Measurements from ENCODE around the gene MYH7. TPM values are rescaled to one million over a fixed set of nuclear protein-coding genes. Genes with fewer than 3 reads are reported as not detected.
A peak's percentile ranks its signal among the peaks of the same experiment; 100 is the strongest.

The MYH7 gene
- total and polyA plus RNA-seq, 7 experiments from 2014 or later: not detected

DNA sequence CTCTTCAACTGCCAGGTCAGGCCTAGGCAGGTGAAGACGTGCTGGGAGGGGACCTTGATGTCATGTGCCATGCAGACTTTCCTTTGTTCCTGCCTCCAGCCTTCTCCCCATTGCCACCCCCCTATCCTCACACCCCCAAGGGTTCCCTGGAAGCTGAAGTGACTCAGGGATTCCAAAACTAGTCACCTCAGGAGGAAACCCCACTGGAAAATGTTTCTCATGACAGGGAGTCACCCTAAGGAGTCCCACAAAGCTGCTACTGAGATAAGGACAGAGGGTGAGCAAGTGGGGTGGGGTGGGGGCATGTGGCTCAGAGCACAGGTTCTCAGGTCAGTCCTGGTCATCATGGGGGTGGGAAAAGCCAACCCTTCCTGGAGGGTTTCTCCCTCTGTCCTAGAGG lies 65.2 kb downstream of the MYH7 start:
- ChIA-PET POLR2A (interaction anchor here (0.8 kb wide), 1 partner anchor 111 kb away, joined by 4 read pairs; no protein-coding TSS in a partner anchor), CTCF (interaction anchor here (1.9 kb wide), 1 partner anchor 10 kb away, joined by 5 read pairs; no protein-coding TSS in a partner anchor)
- peaks cover 13 to 25% (median 18%) of the 10 kb centered on the region in 5 donors for H3K27me3 Mint-ChIP-seq
- peaks cover 0 to 4% (median 0%) of the 10 kb centered on the region in 7 donors for H3K4me1 Mint-ChIP-seq
- H3K9me3 Mint-ChIP-seq: peaks cover 0 to 3% (median 0%) of the 10 kb centered on the region in 11 donors
- H3K4me3 ChIP-seq (ENCODE audit: low read length): no peak overlapping the region
- H3K4me1 ChIP-seq (ENCODE audit: control insufficient read depth in 2 of 2, insufficient read depth in 2 of 2, low read length in 2 of 2): no peaks in the 10 kb centered on the region
- H3K36me3 ChIP-seq (ENCODE audit: control insufficient read depth in 2 of 3, insufficient read depth in 3 of 3, low read length in 3 of 3): no peaks in the 10 kb centered on the region
- no peaks in the 10 kb centered on the region for H3K36me3 Mint-ChIP-seq
- DNase-seq (no peak), ATAC-seq (no peak)
- no peak overlapping the region for H3K27ac Mint-ChIP-seq
- H3K4me3 Mint-ChIP-seq: no peak overlapping the region
- intact Hi-C loops (cut with micrococcal nuclease): no loop called here
- H3K27ac ChIP-seq (ENCODE audit: low read depth, low read length): no peak overlapping the region
- no peaks in the 10 kb centered on the region for H3K9me3 ChIP-seq (ENCODE audit: control insufficient read depth in 2 of 3, low read length in 3 of 3)
- no peaks in the 10 kb centered on the region for H3K27me3 ChIP-seq (ENCODE audit: control insufficient read depth in 2 of 2, insufficient read depth in 2 of 2, low read length in 2 of 2)

DNA sequence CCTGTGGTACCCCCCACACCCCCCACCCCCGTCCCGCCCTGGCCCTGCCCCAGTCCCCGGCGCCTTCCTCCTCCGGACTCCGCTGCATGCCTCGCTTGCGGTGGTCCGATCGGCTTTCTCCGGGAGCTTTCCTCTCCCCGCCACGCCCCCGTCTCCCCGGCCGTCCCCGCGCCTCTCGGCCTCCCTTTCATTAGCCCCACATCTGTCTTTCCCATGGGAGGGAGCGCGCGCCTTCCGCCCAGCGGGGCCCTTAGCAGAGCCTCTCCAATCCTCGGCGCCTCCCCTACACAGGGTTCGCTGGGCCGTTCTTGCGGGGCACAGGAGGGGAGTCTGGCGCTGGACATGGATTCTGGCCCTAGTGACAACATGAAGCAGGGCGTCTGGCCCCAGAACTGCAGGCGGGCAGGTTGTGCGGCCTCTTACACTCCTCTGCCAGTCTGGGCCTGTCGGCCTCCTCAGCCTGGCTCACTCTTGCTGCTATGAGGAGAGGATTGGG lies 69.0 kb downstream of the MYH7 start:
- intact Hi-C loops (cut with micrococcal nuclease): no loop called here
- Mint-ChIP-seq H3K4me3 (peak overlapping the region in 3 of 10 donors; percentile 8 to 21 (median 18)), H3K27ac (no peak overlapping the region), H3K4me1 (peaks cover 0 to 5% (median 3%) of the 10 kb centered on the region in 7 donors), H3K27me3 (peaks cover 25 to 39% (median 29%) of the 10 kb centered on the region in 5 donors), H3K36me3 (no peaks in the 10 kb centered on the region), H3K9me3 (peaks cover 0 to 3% (median 0%) of the 10 kb centered on the region in 11 donors)
- ChIA-PET POLR2A (no interaction called here), CTCF (no interaction called here)
- Histone ChIP-seq H3K36me3 (ENCODE audit: control insufficient read depth in 2 of 3, insufficient read depth in 3 of 3, low read length in 3 of 3) (no peaks in the 10 kb centered on the region), H3K27me3 (ENCODE audit: control insufficient read depth in 2 of 2, insufficient read depth in 2 of 2, low read length in 2 of 2) (no peaks in the 10 kb centered on the region), H3K9me3 (ENCODE audit: control insufficient read depth in 2 of 3, low read length in 3 of 3) (no peaks in the 10 kb centered on the region), H3K27ac (ENCODE audit: low read depth, low read length) (no peak overlapping the region), H3K4me3 (ENCODE audit: low read length) (no peak overlapping the region), H3K4me1 (ENCODE audit: control insufficient read depth in 2 of 2, insufficient read depth in 2 of 2, low read length in 2 of 2) (no peaks in the 10 kb centered on the region)
- ATAC-seq: no peak
- DNase-seq: no peak

DNA sequence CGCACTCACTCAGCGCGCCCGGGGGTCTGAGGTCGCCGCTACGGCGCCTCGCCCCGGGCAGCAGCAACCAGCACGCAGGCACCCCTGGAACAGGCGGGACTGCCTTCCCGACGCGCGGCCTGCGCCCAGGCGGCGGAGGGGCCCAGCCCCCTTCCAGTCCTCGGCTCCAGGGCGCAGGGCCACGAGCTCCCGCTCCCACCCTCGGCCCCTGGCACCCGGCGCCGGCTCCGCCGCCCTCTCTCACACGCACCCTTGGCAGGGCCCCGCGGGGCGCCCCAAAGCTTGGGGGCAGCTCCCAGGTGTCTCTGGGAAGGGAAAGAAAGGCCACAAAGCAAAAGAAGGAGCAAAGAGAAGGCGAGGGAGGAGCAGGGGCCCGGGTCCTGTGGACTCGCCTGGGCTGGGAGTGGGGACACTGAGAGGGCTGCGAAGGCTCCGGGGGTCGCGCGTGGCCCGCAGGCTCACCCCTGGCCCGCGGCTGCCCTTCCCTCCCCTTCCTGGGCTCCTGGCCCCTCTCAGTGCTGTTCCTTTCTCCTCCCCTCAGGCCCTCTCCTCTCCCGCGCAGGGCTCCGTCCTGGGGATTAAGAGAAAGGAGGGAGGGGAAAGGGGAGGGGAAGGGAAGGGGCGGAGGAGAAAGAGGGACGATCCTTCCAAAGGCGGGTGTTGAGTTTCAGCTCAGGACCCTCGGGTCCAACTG lies 69.6 kb downstream of the MYH7 start:
- Histone ChIP-seq H3K27ac (ENCODE audit: low read depth, low read length) (no peak overlapping the region), H3K27me3 (ENCODE audit: control insufficient read depth in 2 of 2, insufficient read depth in 2 of 2, low read length in 2 of 2) (no peaks in the 10 kb centered on the region), H3K36me3 (ENCODE audit: control insufficient read depth in 2 of 3, insufficient read depth in 3 of 3, low read length in 3 of 3) (no peaks in the 10 kb centered on the region), H3K4me1 (ENCODE audit: control insufficient read depth in 2 of 2, insufficient read depth in 2 of 2, low read length in 2 of 2) (no peaks in the 10 kb centered on the region), H3K9me3 (ENCODE audit: control insufficient read depth in 2 of 3, low read length in 3 of 3) (no peaks in the 10 kb centered on the region), H3K4me3 (ENCODE audit: low read length) (no peak overlapping the region)
- ChIA-PET CTCF (no interaction called here), POLR2A (no interaction called here)
- peaks cover 0 to 5% (median 3%) of the 10 kb centered on the region in 7 donors for H3K4me1 Mint-ChIP-seq
- intact Hi-C loops (cut with micrococcal nuclease): no loop called here
- H3K27ac Mint-ChIP-seq: no peak overlapping the region
- H3K9me3 Mint-ChIP-seq: peaks cover 0 to 3% (median 0%) of the 10 kb centered on the region in 11 donors
- DNase-seq: no peak
- ATAC-seq: no peak
- no peak overlapping the region for H3K4me3 Mint-ChIP-seq
- H3K36me3 Mint-ChIP-seq: no peaks in the 10 kb centered on the region
- H3K27me3 Mint-ChIP-seq: peaks cover 27 to 40% (median 33%) of the 10 kb centered on the region in 5 donors

- Histone ChIP-seq H3K4me3 (ENCODE audit: low read length) (no peak within 1 kb of the TSS), H3K9me3 (ENCODE audit: control insufficient read depth in 2 of 3, low read length in 3 of 3) (no peaks in the 10 kb centered on the region), H3K36me3 (ENCODE audit: control insufficient read depth in 2 of 3, insufficient read depth in 3 of 3, low read length in 3 of 3) (no peaks in the 10 kb centered on the region), H3K4me1 (ENCODE audit: control insufficient read depth in 2 of 2, insufficient read depth in 2 of 2, low read length in 2 of 2) (no peaks in the 10 kb centered on the region), H3K27ac (ENCODE audit: low read depth, low read length) (no peak within 1 kb of the TSS), H3K27me3 (ENCODE audit: control insufficient read depth in 2 of 2, insufficient read depth in 2 of 2, low read length in 2 of 2) (no peaks in the 10 kb centered on the region)
- ATAC-seq: no peak
- H3K9me3 Mint-ChIP-seq: peaks cover 0 to 3% (median 0%) of the 10 kb centered on the region in 11 donors
- peak within 1 kb of the TSS in 1 of 9 donors; percentile 59 for H3K27ac Mint-ChIP-seq
- H3K4me3 Mint-ChIP-seq: peak within 1 kb of the TSS in 5 of 10 donors; percentile 12 to 71 (median 35)
- CTCF ChIA-PET: no interaction called here
- H3K36me3 Mint-ChIP-seq: no peaks in the 10 kb centered on the region
- peaks cover 27 to 40% (median 33%) of the 10 kb centered on the region in 5 donors for H3K27me3 Mint-ChIP-seq
- POLR2A ChIA-PET: no interaction called here
- no peak for DNase-seq
- H3K4me1 Mint-ChIP-seq: peaks cover 0 to 5% (median 3%) of the 10 kb centered on the region in 7 donors
- intact Hi-C loops (cut with micrococcal nuclease): no loop called here
These were observed 70.3 kb downstream of the MYH7 start, which contains the start of gene EFS for GRCh38 chr14:23365036-23365731. TSS of gene EFS (minus strand) at chr14:23365172. CDS start at chr14:23365025, 147 bp downstream.

DNA sequence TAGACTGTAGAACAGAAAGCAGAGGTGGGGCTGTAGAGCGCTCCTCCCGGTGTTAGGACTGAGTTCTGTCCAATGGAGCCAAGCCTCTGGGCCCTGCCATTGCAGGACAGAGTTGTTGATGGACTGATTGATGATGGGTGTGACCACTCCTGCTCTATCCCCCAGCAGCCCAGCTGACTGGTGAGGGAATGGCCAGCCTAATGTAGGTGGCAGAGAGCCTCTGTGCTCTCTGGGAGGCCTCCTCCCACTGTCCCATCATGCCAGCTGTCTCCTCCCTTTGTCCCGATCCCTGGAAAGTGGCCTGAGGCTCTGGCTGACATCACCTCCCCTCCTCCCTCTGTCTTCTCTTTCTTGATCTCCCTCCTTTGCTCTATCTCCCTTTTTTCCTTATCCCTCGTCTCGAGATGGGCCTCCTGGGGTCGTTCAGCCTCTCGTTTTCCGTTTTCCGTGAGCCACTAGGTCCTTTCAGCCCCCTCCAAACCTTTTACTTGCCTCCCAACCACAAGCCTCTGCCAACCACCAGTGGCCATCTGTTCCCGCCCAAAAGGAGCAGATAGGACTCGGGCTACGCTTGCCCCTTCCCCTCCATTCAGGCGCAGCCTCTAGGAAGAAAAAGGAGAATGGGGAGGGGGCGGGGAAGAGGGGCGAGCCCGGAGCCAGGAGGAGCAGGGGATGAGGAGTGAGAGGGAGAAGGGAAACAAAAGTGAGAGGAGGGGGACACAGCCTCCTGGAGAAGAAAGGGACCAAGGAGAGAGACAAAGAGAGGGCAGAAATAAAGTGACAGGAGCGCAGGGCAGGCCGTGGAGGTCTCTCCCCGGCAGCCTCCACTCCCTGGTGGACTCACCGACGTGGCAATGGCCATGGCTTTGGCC lies 71.1 kb downstream of the MYH7 start:
- no peak overlapping the region for H3K4me3 ChIP-seq (ENCODE audit: low read length)
- H3K27me3 ChIP-seq (ENCODE audit: control insufficient read depth in 2 of 2, insufficient read depth in 2 of 2, low read length in 2 of 2): no peaks in the 10 kb centered on the region
- H3K36me3 Mint-ChIP-seq: no peaks in the 10 kb centered on the region
- peak overlapping the region in 1 of 9 donors; percentile 59 for H3K27ac Mint-ChIP-seq
- DNase-seq (no peak), ATAC-seq (no peak)
- no peaks in the 10 kb centered on the region for H3K36me3 ChIP-seq (ENCODE audit: control insufficient read depth in 2 of 3, insufficient read depth in 3 of 3, low read length in 3 of 3)
- ChIA-PET POLR2A (no interaction called here), CTCF (no interaction called here)
- peaks cover 0 to 3% (median 0%) of the 10 kb centered on the region in 11 donors for H3K9me3 Mint-ChIP-seq
- intact Hi-C loops (cut with micrococcal nuclease): no loop called here
- peaks cover 27 to 40% (median 33%) of the 10 kb centered on the region in 5 donors for H3K27me3 Mint-ChIP-seq
- H3K4me1 Mint-ChIP-seq: peaks cover 0 to 5% (median 3%) of the 10 kb centered on the region in 7 donors
- H3K27ac ChIP-seq (ENCODE audit: low read depth, low read length): no peak overlapping the region
- H3K4me1 ChIP-seq (ENCODE audit: control insufficient read depth in 2 of 2, insufficient read depth in 2 of 2, low read length in 2 of 2): no peaks in the 10 kb centered on the region
- H3K9me3 ChIP-seq (ENCODE audit: control insufficient read depth in 2 of 3, low read length in 3 of 3): no peaks in the 10 kb centered on the region
- peak overlapping the region in 4 of 10 donors; percentile 12 to 71 (median 48) for H3K4me3 Mint-ChIP-seq

All from naive thymus-derived CD4-positive, alpha-beta T cell (primary cell).